Calu3 (cell line): Measurements from ENCODE around the gene MUTYH. TPM values are rescaled to one million over a fixed set of nuclear protein-coding genes. Genes with fewer than 3 reads are reported as not detected.
A peak's percentile ranks its signal among the peaks of the same experiment; 100 is the strongest.

ENCODE experiments used
- BruUV-seq: library from RNA; stranded (reverse); fragments of 400-500 nt; replicated peaks from 2 replicates; lab custom pipeline; 2021; lab: Mats Ljungman, UMichigan
- CTCF ChIA-PET: fragments of 300-600 bp; sonication (Branson Sonifier 250); formaldehyde crosslinking; loops from one replicate; lab custom pipeline; 2022; ENCODE audit warnings: antibody characterized with exemption; lab: Charles Lee
- DNase-seq: peaks from one replicate; pipeline ENCODE4 v3.0.0; 2022
- H3K27ac Mint-ChIP-seq: one replicate; pipeline ENCODE4 v1.8.0; 2022; ENCODE audit warnings: mixed read lengths; ENCODE audit not compliant: unreplicated experiment
- H3K27me3 Mint-ChIP-seq: one replicate; pipeline ENCODE4 v1.8.0; 2022; ENCODE audit warnings: mixed read lengths; ENCODE audit not compliant: unreplicated experiment
- H3K36me3 Mint-ChIP-seq: one replicate; pipeline ENCODE4 v1.8.0; 2022; ENCODE audit warnings: mild to moderate bottlenecking, moderate library complexity, mixed read lengths; ENCODE audit not compliant: insufficient read depth, unreplicated experiment
- H3K4me1 Mint-ChIP-seq: one replicate; pipeline ENCODE4 v1.8.0; 2022; ENCODE audit warnings: mild to moderate bottlenecking, low read depth, mixed read lengths; ENCODE audit not compliant: unreplicated experiment
- H3K4me3 Mint-ChIP-seq: one replicate; pipeline ENCODE4 v1.8.0; 2022; ENCODE audit warnings: mild to moderate bottlenecking, low read depth, moderate library complexity, mixed read lengths; ENCODE audit not compliant: unreplicated experiment
- H3K9me3 Mint-ChIP-seq: one replicate; pipeline ENCODE4 v1.8.0; 2022; ENCODE audit warnings: low read depth, mixed read lengths; ENCODE audit not compliant: unreplicated experiment
- CTCF ChIP-seq: fragments of 200-600 bp; IDR thresholded peaks from one replicate; pipeline ENCODE4 v1.8.0; 2022; ENCODE audit warnings: antibody characterized with exemption; ENCODE audit not compliant: unreplicated experiment
- intact Hi-C: fragments of 100-400 bp; cut with micrococcal nuclease; formaldehyde crosslinking; loops from one replicate; pipeline ENCODE4 v1.10.0; 2022; ENCODE audit not compliant: unreplicated experiment
- total RNA-seq: library from RNA; stranded (reverse); gene quantifications from 2 replicates; pipeline ENCODE4 v1.2.3, GENCODE V29; 2022

MUTYH gene
- total RNA-seq, 1 experiment from 2014 or later = 48.1 TPM

GRCh38 chr1:45345014-45345413 is 4.8 kb upstream of the MUTYH start:
- H3K27ac Mint-ChIP-seq = no peak overlapping the region
- no peaks in the 10 kb centered on the region for H3K27me3 Mint-ChIP-seq
- H3K4me3 Mint-ChIP-seq = no peak overlapping the region
- no peak for TF ChIP-seq CTCF
- BruUV-seq = no TSS peak
- DNase-seq = no peak
- H3K9me3 Mint-ChIP-seq = no peaks in the 10 kb centered on the region
- peaks cover 7% of the 10 kb centered on the region for H3K36me3 Mint-ChIP-seq
- intact Hi-C loops = no loop called here
- peaks cover 12% of the 10 kb centered on the region for H3K4me1 Mint-ChIP-seq
- CTCF ChIA-PET = no interaction called here

- Mint-ChIP-seq H3K36me3 (peaks cover 12% of the 10 kb centered on the region), H3K4me3 (no peak overlapping the region), H3K9me3 (no peaks in the 10 kb centered on the region), H3K27ac (no peak overlapping the region), H3K4me1 (peaks cover 12% of the 10 kb centered on the region), H3K27me3 (no peaks in the 10 kb centered on the region)
- TF ChIP-seq CTCF = no peak
- CTCF ChIA-PET = no interaction called here
- intact Hi-C loops = no loop called here
- no TSS peak for BruUV-seq
- DNase-seq = no peak
Observed at GRCh38 chr1:45344499-45344898, 4.3 kb upstream of the MUTYH start.

DNA sequence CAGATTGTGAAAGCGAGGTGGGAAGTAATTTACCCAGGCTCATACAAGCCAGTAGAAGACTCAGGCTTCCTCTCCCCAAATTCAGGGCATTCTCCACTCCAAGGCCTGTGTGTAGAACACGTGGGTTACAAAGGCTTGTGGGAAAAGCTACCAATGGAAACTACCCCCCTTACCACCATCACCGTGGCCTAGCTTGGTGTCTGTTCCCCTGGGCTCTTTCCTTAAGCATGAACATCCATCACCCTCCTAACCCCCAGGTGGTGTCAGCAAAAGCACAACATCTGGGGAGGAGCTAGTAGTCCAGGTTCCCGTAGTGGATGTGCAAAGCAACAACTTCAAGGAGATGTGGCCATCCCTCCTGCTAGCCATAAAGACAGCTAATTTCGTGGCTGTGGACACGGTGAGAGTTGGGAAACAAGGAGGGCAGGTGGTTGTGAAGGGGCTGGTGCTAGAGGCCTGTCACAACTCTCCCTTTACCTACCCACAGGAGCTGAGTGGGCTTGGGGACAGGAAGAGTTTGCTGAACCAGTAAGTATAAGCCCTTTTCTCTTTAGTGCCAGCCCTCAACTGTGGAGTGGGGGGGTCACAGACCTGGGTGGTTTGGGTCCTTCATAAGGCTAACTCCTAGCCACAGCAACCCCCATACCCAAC is 701 bp upstream of the MUTYH start:
- no peak for DNase-seq
- TF ChIP-seq CTCF = no peak
- intact Hi-C loops = no loop called here
- no TSS peak for BruUV-seq
- H3K4me1 Mint-ChIP-seq = peaks cover 28% of the 10 kb centered on the region
- H3K27me3 Mint-ChIP-seq = no peaks in the 10 kb centered on the region
- H3K27ac Mint-ChIP-seq = peak overlapping the region; percentile 75
- peak overlapping the region; percentile 84 for H3K4me3 Mint-ChIP-seq
- peaks cover 4% of the 10 kb centered on the region for H3K9me3 Mint-ChIP-seq
- CTCF ChIA-PET = interaction anchor here (0.9 to 2.6 kb wide), 8 partner anchors 11 to 1973 kb away, joined by 3 to 30 read pairs (median 10); partner anchors contain the start of genes HPDL, STIL, TESK2 and UROD
- peaks cover 29% of the 10 kb centered on the region for H3K36me3 Mint-ChIP-seq

GRCh38 chr1:45337630-45338325 is 2.5 kb downstream of the MUTYH start:
- CTCF ChIA-PET = no interaction called here
- DNase-seq = no peak
- Mint-ChIP-seq H3K27ac (peak overlapping the region; percentile 75), H3K4me1 (peaks cover 44% of the 10 kb centered on the region), H3K27me3 (no peaks in the 10 kb centered on the region), H3K9me3 (peaks cover 4% of the 10 kb centered on the region), H3K4me3 (peak overlapping the region; percentile 84), H3K36me3 (peaks cover 29% of the 10 kb centered on the region)
- no TSS peak for BruUV-seq
- TF ChIP-seq CTCF = no peak
- intact Hi-C loops = no loop called here
